NCI-H748 (cell line): Measurements from ENCODE around the gene RPS6KB2.

Source experiments
- DNase-seq: peaks from one replicate; lab custom pipeline; 2025; ENCODE audit not compliant: unreplicated experiment; lab: John Stamatoyannopoulos, UW

RPS6KB2 gene

DNA sequence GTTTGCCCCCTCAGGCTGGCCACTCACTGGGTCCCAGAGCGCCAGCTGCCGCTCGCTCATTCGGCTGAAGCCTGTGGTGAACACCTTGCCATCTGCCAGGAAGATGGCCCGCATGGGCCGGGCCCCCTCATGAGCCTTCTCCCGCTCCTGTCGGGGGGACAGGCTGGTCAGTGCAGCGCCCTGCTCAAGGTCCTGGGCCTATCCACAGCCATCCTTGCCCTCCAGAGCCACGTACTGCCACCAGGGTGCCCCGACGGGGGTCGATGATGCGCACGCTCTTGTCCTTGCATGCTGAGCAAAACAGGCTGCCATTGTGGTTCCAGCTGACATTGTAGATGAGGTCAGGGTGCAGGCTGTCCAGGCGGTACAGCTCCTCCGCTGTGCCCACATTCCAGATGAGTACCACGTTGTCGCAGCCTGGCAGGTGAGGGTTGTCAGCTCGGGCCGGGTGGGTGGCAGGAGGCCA, 12.8 kb downstream of the RPS6KB2 start:
- no peak for DNase-seq

DNA sequence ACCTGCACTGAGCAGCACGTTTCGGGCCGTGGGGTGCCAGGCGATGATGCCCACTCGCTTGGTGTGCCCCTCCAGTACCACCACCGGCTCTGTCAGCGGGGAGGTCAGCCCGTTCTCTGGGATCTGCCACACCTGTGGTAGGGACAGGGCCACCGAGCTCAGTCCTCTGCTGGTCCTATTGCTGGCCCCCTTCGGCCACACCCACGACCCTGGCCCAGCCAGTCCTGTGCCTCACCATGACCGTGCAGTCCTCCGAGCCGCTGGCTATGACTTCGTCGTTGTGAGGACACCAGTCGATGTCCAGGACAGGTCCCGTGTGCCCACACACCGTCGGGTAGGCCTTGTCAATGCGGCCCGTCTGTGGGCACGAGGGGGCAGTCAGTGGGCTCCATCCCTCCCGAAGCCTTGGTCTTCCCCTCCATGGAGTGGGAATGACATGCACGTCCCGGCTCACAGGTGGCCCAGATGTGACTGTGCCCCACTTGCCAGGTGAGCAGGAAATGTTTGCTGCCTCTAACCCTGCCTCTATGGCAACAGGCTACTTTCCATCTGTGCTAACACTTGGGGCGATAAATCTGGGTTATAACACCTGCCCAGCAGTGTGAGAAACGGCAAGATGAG, 13.5 kb downstream of the RPS6KB2 start:
- DNase-seq: no peak

DNA sequence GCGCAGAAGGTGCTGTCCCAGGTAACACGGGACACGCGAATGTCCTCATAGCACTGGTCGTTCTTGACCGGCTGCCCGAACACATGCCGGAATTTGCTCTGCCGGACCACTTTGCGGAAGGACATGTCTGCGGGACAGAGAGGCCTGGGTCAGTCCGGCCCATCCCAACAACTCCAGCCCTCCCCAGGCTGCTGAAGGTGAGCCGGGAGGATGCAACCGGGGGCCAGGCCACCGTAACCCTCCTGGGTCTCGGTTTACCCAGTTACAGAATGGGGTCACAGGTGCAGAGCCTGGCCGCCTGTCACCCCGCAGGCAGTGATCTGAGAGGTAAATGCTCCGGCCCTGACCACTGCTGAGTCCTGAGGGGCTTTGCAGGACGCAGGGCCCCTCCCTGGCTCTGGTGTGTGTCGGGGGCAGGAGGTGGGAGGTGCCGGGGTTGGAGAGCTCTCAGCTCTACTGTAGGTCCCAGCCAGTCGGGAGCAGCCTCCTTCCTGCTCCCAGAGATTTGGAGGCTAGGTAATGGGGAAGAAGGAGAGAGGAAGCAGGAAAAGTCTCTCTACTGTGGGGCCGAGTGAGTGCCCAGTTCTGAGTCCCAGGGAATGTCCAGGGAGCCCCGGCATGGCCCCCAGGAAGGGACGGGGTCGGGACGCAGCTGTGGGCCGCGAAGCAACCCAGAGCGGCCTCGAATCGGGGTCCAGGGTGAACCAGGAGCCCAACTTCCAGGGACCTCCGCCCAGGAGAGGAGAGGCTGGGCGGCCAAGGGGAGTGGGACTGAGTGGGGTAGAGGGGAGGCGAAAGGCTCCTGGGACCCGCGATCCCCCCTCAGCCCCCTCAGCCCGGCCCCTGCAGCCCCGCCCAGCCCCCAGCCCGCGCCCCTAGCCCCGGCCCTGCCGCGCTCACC, 14.5 kb downstream of the RPS6KB2 start:
- peak; percentile 16 for DNase-seq

GRCh38 chr11:67445515-67445914, 17.2 kb downstream of the RPS6KB2 start:
- no peak for DNase-seq

DNA sequence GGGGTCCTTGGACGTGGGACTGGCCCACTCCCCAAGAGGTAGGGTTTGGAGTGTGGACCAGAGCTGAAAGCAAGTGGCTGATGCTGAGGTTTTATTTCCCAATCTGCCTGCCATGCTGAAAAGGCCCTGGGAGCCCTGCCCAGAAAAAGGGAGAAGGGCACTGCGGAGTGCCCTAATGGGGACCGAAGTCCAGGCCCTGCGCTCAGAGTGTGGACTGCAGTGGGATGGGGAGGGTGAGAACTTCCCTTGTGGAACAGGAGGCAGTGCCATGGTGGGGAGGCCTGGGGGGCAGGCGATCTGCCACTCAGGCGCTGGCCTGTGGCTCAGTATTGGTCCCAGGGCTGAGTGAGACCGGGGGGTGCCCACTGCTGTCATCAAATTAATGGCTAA, 19.9 kb downstream of the RPS6KB2 start:
- no peak for DNase-seq

GRCh38 chr11:67449116-67449844, 21.0 kb downstream of the RPS6KB2 start:
- peak; percentile 20 for DNase-seq

- DNase-seq: no peak
Measured at GRCh38 chr11:67450796-67451657, 22.7 kb downstream of the RPS6KB2 start.

DNA sequence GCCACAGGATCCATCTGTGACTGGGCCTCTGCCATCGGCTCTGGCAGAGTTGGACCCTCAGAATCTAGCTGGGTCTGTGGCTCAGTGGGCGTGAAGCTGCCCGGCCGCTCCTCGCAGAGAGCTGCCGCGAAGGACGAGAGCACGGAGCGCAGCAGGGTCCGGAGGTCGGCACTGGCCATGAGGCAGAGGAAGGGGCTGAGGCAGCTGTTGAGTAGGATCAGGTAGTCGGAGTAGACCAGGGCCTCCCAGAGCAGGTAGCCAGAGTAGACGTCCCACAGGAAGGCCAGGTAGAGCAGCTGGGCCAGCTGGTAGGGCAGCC, 23.3 kb downstream of the RPS6KB2 start:
- DNase-seq: no peak

GRCh38 chr11:67452141-67452952, 24.1 kb downstream of the RPS6KB2 start, which contains the start of gene GPR152:
Gene GPR152 (minus strand): TSS chr11:67452729. CDS start chr11:67452724, 5 bp downstream.
- no peak for DNase-seq

- DNase-seq: no peak
Measured at GRCh38 chr11:67453816-67454732, 25.8 kb downstream of the RPS6KB2 start.

GRCh38 chr11:67455054-67455453, 26.8 kb downstream of the RPS6KB2 start, which contains the start of gene CABP4:
Gene CABP4 (plus strand): TSS chr11:67455354. CDS start chr11:67455424, 70 bp downstream.
- DNase-seq: no peak

GRCh38 chr11:67456068-67456705, 27.9 kb downstream of the RPS6KB2 start:
- no peak for DNase-seq

DNA sequence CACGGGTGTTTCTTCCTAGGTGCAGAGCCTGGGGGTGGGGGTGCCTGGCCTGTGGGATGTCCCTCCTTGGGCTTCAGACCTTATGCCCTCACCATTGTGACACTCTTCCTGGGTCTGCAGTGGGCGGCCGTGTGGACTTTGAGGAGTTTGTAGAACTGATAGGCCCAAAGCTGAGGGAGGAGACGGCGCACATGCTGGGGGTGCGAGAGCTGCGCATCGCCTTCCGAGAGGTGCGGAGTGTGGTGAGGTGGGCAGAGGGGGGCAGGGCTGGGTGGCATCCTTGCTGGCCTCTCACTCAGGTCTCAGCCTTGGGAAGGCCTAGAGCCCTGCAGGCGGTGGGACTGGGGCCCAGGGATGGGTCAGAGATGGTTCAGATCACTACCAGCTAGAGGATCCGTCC, 29.2 kb downstream of the RPS6KB2 start:
- DNase-seq: no peak

- DNase-seq: no peak
Measured at GRCh38 chr11:67458266-67458665, 30.0 kb downstream of the RPS6KB2 start.

GRCh38 chr11:67463186-67463585, 34.9 kb downstream of the RPS6KB2 start:
- no peak for DNase-seq

- no peak for DNase-seq
Measured at GRCh38 chr11:67463680-67464410, 35.6 kb downstream of the RPS6KB2 start.

- peak; percentile 90 for DNase-seq
Measured at GRCh38 chr11:67464411-67465188, 36.3 kb downstream of the RPS6KB2 start.
